SU-DHL-6 (cell line): Measurements from ENCODE around the gene CEL.

Experiments used
- EZH2phosphoT487 ChIP-seq: fragments of 200-600 bp; sonication (generic), shearing (Covaris generic); conservative IDR thresholded peaks from 2 replicates; pipeline ENCODE4 v1.6.1; 2018; ENCODE audit warnings: mild to moderate bottlenecking, antibody characterized with exemption, low read length, moderate library complexity, mixed read lengths
- TF ChIP-seq, protein P1 (sequence below): fragments of 200-600 bp; sonication (generic); IDR thresholded peaks from one replicate; pipeline ENCODE4 v1.5.1; 2017; ENCODE audit warnings: antibody characterized with exemption, mild to moderate bottlenecking, low read length, moderate library complexity; ENCODE audit not compliant: insufficient read depth, poor library complexity, severe bottlenecking

DNA sequence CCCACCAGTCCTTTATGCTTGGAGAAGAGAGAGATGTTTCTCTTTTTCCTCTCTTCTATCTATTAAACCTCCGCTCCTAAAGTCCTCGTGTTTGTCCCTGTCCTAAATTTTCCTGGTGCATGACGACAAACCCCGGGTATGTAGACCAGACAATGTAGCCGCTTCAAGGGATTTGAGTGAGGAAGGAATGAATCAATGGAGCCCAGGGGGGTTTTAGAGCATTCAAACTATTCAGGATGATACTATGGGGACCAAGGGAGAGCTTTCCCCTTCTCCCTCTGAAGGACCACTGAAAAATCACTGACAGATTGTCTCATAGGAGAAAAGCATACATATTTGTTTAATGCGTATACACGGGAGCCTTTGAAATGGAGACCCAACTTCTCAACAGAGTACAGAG lies 18.4 kb downstream of the CEL start:
- TF ChIP-seq, protein P1, sequence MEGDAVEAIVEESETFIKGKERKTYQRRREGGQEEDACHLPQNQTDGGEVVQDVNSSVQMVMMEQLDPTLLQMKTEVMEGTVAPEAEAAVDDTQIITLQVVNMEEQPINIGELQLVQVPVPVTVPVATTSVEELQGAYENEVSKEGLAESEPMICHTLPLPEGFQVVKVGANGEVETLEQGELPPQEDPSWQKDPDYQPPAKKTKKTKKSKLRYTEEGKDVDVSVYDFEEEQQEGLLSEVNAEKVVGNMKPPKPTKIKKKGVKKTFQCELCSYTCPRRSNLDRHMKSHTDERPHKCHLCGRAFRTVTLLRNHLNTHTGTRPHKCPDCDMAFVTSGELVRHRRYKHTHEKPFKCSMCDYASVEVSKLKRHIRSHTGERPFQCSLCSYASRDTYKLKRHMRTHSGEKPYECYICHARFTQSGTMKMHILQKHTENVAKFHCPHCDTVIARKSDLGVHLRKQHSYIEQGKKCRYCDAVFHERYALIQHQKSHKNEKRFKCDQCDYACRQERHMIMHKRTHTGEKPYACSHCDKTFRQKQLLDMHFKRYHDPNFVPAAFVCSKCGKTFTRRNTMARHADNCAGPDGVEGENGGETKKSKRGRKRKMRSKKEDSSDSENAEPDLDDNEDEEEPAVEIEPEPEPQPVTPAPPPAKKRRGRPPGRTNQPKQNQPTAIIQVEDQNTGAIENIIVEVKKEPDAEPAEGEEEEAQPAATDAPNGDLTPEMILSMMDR: no peak
- TF ChIP-seq EZH2phosphoT487: no peak
